SU-DHL-6 (cell line): Measurements from ENCODE around the gene SNTG2.

Source experiments
- H2AFZ ChIP-seq: fragments of 200-600 bp; sonication (generic); 2 replicates; pipeline ENCODE4 v1.6.1; 2014; ENCODE audit warnings: low read depth, mild to moderate bottlenecking, moderate library complexity, mixed read lengths, antibody characterized with exemption, low read length; ENCODE audit not compliant: severe bottlenecking
- H3F3A ChIP-seq: fragments of 200-600 bp; shearing (Covaris generic); 2 replicates; pipeline ENCODE4 v1.6.0; 2016; ENCODE audit warnings: antibody characterized with exemption, mild to moderate bottlenecking; ENCODE audit not compliant: insufficient read depth
- H3K27ac ChIP-seq: fragments of 200-600 bp; sonication (generic); 2 replicates; pipeline ENCODE4 v1.5.1; 2016; ENCODE audit warnings: low read depth, mild to moderate bottlenecking, low read length, moderate library complexity, mixed read lengths
- H3K27me3 ChIP-seq: fragments of 200-600 bp; sonication (generic), shearing (Covaris generic); 2 replicates; pipeline ENCODE4 v1.6.0; 2014; ENCODE audit warnings: mild to moderate bottlenecking, low read length
- H3K36me3 ChIP-seq: fragments of 200-600 bp; sonication (generic); 2 replicates; pipeline ENCODE4 v1.6.1; 2014; ENCODE audit warnings: mild to moderate bottlenecking, low read length, mixed read lengths
- H3K4me2 ChIP-seq: fragments of 300-600, 200-600 bp; shearing (Covaris generic), sonication (generic); 2 replicates; pipeline ENCODE4 v1.6.0; 2014; ENCODE audit warnings: low read length, low read depth, mild to moderate bottlenecking; ENCODE audit not compliant: poor library complexity, severe bottlenecking
- H3K4me3 ChIP-seq: fragments of 200-600 bp; sonication (generic); 2 replicates; pipeline ENCODE4 v1.5.1; 2014; ENCODE audit warnings: antibody characterized with exemption, low read length, mild to moderate bottlenecking, mixed read lengths; ENCODE audit not compliant: insufficient read depth, poor library complexity, severe bottlenecking
- H3K79me2 ChIP-seq: fragments of 200-600 bp; sonication (generic); 2 replicates; pipeline ENCODE4 v1.6.1; 2014; ENCODE audit warnings: mild to moderate bottlenecking, low read length, moderate library complexity; ENCODE audit not compliant: insufficient read depth
- H3K9ac ChIP-seq: fragments of 200-600 bp; sonication (generic); 2 replicates; pipeline ENCODE4 v1.7.0; 2014; ENCODE audit warnings: mild to moderate bottlenecking, low read length
- H3K9me2 ChIP-seq: fragments of 200-600 bp; sonication (generic); replicated peaks from 2 replicates; pipeline ENCODE4 v1.6.1; 2014; ENCODE audit warnings: low read length; ENCODE audit not compliant: insufficient read depth
- H3K9me3 ChIP-seq: fragments of 200-600 bp; sonication (generic); 2 replicates; pipeline ENCODE4 v1.6.1; 2014; ENCODE audit warnings: low read length, mixed read lengths; ENCODE audit not compliant: insufficient read depth
- H4K20me1 ChIP-seq: fragments of 200-600 bp; sonication (generic); 2 replicates; pipeline ENCODE4 v1.6.1; 2014; ENCODE audit warnings: low read depth, mild to moderate bottlenecking, antibody characterized with exemption, low read length, moderate library complexity, mixed read lengths
- EZH2phosphoT487 ChIP-seq: fragments of 200-600 bp; sonication (generic), shearing (Covaris generic); conservative IDR thresholded peaks from 2 replicates; pipeline ENCODE4 v1.6.1; 2018; ENCODE audit warnings: mild to moderate bottlenecking, antibody characterized with exemption, low read length, moderate library complexity, mixed read lengths
- TF ChIP-seq, protein P1 (sequence below): fragments of 200-600 bp; sonication (generic); IDR thresholded peaks from one replicate; pipeline ENCODE4 v1.5.1; 2017; ENCODE audit warnings: antibody characterized with exemption, mild to moderate bottlenecking, low read length, moderate library complexity; ENCODE audit not compliant: insufficient read depth, poor library complexity, severe bottlenecking

The SNTG2 gene

DNA sequence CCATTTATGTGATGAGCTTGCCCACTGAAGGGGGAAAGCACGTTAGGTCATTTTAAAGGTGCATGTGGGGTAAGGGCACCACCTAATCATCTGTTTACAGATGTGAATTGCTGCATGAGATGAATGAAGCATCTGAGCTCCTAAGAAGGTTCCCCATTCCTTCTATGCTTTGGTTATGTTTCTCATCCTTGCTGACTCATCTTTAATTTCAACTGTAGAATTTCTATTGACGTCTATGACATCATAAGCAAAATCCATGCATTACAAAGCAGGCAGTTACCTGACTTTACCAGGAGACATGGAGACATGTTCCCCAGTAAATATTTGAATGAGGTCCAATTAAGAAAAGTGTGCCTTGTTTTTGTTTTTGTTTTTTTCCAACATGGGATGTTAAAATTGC, 2.8 kb downstream of the SNTG2 start:
- no peak overlapping the region for H3K4me2 ChIP-seq
- H3K27me3 ChIP-seq, result no peaks in the 10 kb centered on the region
- no peaks in the 10 kb centered on the region for H3K36me3 ChIP-seq
- H3K9me2 ChIP-seq, result no peaks in the 10 kb centered on the region
- no peak overlapping the region for H2AFZ ChIP-seq
- no peaks in the 10 kb centered on the region for H3K9me3 ChIP-seq
- H3K27ac ChIP-seq, result no peak overlapping the region
- H3F3A ChIP-seq, result no peaks in the 10 kb centered on the region
- no peak overlapping the region for H3K9ac ChIP-seq
- no peak overlapping the region for H3K4me3 ChIP-seq
- TF ChIP-seq, protein P1, sequence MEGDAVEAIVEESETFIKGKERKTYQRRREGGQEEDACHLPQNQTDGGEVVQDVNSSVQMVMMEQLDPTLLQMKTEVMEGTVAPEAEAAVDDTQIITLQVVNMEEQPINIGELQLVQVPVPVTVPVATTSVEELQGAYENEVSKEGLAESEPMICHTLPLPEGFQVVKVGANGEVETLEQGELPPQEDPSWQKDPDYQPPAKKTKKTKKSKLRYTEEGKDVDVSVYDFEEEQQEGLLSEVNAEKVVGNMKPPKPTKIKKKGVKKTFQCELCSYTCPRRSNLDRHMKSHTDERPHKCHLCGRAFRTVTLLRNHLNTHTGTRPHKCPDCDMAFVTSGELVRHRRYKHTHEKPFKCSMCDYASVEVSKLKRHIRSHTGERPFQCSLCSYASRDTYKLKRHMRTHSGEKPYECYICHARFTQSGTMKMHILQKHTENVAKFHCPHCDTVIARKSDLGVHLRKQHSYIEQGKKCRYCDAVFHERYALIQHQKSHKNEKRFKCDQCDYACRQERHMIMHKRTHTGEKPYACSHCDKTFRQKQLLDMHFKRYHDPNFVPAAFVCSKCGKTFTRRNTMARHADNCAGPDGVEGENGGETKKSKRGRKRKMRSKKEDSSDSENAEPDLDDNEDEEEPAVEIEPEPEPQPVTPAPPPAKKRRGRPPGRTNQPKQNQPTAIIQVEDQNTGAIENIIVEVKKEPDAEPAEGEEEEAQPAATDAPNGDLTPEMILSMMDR, result no peak
- TF ChIP-seq EZH2phosphoT487, result no peak
- no peaks in the 10 kb centered on the region for H4K20me1 ChIP-seq
- H3K79me2 ChIP-seq, result no peaks in the 10 kb centered on the region

DNA sequence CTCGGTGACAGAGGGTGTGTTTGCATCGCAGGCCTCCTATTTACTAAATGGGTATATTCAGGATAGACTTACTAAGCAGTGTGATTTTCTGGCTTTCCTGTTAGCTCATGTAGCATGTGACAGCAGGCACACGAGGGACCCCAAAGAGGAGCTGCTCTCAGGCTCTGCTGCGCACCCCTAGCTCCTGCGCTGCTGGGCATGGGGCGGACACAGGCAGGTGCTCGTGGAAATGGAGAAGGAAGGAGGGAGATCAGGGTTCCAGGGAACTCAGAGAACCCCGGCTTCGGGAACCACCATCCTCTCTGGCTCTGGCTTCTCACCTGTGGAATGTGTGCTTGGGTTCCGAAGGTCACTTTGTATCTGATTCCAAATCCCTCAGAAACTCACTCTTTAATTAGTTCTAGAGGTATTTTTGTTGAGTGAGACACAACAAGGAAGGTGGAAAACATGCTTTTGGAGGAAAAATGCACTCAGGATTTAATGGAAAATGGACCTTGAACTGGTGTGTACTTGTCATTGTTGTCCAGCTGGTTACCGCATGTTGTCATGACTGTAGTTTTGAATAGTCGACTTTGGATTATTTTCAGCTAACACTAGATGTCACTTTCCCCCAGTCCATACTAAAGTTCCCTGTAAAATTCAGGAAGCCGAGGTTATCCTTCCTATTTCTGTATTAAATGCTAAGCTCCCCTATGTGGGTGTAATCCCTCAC, 3.5 kb downstream of the SNTG2 start:
- Histone ChIP-seq H3K27ac (no peak overlapping the region), H3K79me2 (no peaks in the 10 kb centered on the region), H3K9me3 (no peaks in the 10 kb centered on the region), H2AFZ (no peak overlapping the region), H3K4me2 (no peak overlapping the region), H4K20me1 (no peaks in the 10 kb centered on the region), H3K36me3 (no peaks in the 10 kb centered on the region), H3F3A (no peaks in the 10 kb centered on the region), H3K9me2 (no peaks in the 10 kb centered on the region), H3K4me3 (no peak overlapping the region), H3K9ac (no peak overlapping the region), H3K27me3 (no peaks in the 10 kb centered on the region)
- TF ChIP-seq EZH2phosphoT487, result no peak
- TF ChIP-seq, protein P1, result no peak

DNA sequence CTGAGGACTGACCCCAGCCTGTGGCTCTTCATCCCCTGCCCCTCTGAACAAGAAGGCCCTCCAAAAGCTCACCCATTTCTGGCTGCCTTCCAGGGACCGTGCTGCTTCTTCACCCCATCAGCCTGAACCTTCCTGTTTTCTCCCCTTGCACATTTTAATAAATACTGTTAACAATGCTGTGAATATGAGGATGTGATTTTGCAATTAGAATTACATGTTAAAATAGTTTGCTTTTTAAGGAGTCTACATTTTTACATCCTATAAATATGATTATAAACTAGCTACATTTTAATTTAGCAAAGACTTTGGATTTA, 4.0 kb downstream of the SNTG2 start:
- Histone ChIP-seq H3K27ac (no peak overlapping the region), H3K79me2 (no peaks in the 10 kb centered on the region), H2AFZ (no peak overlapping the region), H3K9me3 (no peaks in the 10 kb centered on the region), H3K27me3 (no peaks in the 10 kb centered on the region), H3K9me2 (no peaks in the 10 kb centered on the region), H3K9ac (no peak overlapping the region), H4K20me1 (no peaks in the 10 kb centered on the region), H3K4me3 (no peak overlapping the region), H3K36me3 (no peaks in the 10 kb centered on the region), H3K4me2 (no peak overlapping the region), H3F3A (no peaks in the 10 kb centered on the region)
- TF ChIP-seq, protein P1, result no peak
